KOPT-K1 (cell line): ENCODE results near the gene SYNCRIP.
"Not testable (repeated sequence)": the region's sequence is repeated elsewhere in the genome, so short reads cannot be mapped to it uniquely, and the experiment has no call there.

Experiments
- H3K27ac ChIP-seq: fragments of 200-600 bp; sonication (generic); 2 replicates; pipeline ENCODE4 v1.5.1; 2016; ENCODE audit warnings: antibody characterized with exemption, mild to moderate bottlenecking, low read depth, low read length; ENCODE audit not compliant: poor library complexity, severe bottlenecking
- H3K36me3 ChIP-seq: fragments of 200-600 bp; sonication (generic); 2 replicates; pipeline ENCODE4 v1.5.1; 2017; ENCODE audit warnings: antibody characterized with exemption, mild to moderate bottlenecking, low read length, moderate library complexity; ENCODE audit not compliant: insufficient read depth
- H3K9me3 ChIP-seq: fragments of 200-600 bp; sonication (generic); 2 replicates; pipeline ENCODE4 v1.5.1; 2017; ENCODE audit warnings: antibody characterized with exemption, low read length, mild to moderate bottlenecking; ENCODE audit not compliant: insufficient read depth, poor library complexity, severe bottlenecking

Gene SYNCRIP

GRCh38 chr6:85642774-85643536 lies at the start of gene SYNCRIP:
SYNCRIP (minus strand) TSS chr6:85642886; CDS start chr6:85641439, 1,447 bp downstream.
- H3K9me3 ChIP-seq: no peaks in the 10 kb centered on the region
- peak within 1 kb of the TSS; percentile 97 for H3K27ac ChIP-seq
- H3K36me3 ChIP-seq: peaks cover 38% of the 10 kb centered on the region

DNA sequence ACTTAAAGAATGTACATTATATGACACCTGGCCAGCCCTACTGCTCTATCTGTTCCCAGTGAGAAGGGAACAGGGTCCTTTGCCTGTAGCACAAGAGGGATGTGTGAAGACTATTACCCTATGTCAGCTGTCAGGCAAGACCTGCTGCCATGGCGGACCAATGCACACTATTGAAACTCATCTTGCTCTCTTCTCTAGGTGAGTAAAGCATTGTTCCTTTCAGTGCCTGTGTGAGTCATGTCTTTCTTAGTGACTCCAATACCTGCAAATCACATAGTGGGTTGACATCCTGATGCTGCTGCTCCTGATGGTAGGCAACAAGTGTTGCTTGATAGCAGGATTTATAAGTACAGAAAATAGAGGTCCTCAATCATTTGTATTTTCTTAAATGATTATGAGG lies 48.8 kb upstream of the SYNCRIP start:
- H3K27ac ChIP-seq: no peak overlapping the region
- no peaks in the 10 kb centered on the region for H3K9me3 ChIP-seq
- H3K36me3 ChIP-seq: no peaks in the 10 kb centered on the region

DNA sequence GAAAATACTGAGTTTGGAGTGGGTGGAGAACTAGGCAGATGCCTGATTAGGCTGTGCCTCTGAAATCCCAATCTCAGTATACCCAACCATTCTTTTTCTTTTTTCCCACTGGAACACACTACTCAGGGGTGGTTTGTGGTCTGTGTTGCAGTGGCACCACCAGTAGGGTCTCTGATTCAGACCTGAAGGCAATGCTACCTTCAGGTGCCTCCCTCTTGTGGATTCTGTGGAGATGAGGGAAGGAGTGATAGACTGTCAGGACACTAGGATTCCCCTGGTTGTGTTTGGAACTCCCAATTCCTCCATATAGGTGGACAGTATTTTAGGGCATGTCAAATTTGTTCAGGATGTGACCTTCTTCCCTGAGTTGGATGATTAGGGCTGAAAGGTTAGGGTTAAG lies 47.4 kb upstream of the SYNCRIP start:
- no peaks in the 10 kb centered on the region for H3K9me3 ChIP-seq
- no peak overlapping the region for H3K27ac ChIP-seq
- no peaks in the 10 kb centered on the region for H3K36me3 ChIP-seq

GRCh38 chr6:85685713-85686112 lies 43.0 kb upstream of the SYNCRIP start:
- no peak overlapping the region for H3K27ac ChIP-seq
- no peaks in the 10 kb centered on the region for H3K36me3 ChIP-seq
- no peaks in the 10 kb centered on the region for H3K9me3 ChIP-seq

GRCh38 chr6:85684809-85685171 lies 42.1 kb upstream of the SYNCRIP start:
- H3K9me3 ChIP-seq: no peaks in the 10 kb centered on the region
- no peaks in the 10 kb centered on the region for H3K36me3 ChIP-seq
- H3K27ac ChIP-seq: no peak overlapping the region

- no peaks in the 10 kb centered on the region for H3K9me3 ChIP-seq
- H3K36me3 ChIP-seq: no peaks in the 10 kb centered on the region
- no peak overlapping the region for H3K27ac ChIP-seq
Observed at GRCh38 chr6:85684133-85684808, 41.6 kb upstream of the SYNCRIP start.

DNA sequence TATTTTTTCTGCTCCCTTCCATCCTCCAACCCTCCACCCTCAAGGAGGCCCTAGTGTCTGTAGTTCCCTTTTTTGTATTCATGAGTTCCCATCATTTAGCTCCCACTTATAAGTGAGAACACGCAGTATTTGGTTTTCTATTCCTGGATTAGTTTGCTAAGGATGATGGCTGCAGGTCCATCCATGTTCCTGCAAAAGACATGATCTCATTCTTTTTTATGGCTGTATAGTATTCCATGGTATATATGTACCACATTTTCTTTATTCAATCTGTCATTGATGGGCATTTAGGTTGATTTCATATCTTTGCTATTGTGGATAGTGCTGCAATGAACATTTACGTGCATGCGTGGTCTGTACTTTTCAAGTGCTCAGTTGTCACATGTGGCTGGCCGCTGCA lies 39.2 kb upstream of the SYNCRIP start:
- H3K36me3 ChIP-seq: peaks cover 11% of the 10 kb centered on the region
- not testable (repeated sequence) for H3K27ac ChIP-seq, H3K9me3 ChIP-seq

DNA sequence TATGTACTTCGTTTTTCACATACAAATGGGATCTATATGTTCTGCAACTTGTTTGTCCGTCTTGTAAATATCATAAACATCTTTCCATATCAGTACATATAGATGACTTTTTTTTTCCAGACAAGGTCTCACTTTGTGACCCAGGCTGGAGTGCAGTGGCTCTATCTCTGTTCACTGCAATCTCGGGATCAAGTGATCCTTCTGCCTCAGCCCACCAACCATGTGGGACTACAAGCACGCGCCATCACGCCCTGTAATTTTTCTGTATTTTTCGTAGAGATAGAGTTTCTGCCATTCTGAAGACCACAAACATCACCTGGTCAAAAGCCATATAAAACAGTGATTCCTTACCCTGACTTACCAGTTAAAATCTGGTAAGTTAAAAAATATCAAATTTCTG lies 37.7 kb upstream of the SYNCRIP start:
- Histone ChIP-seq H3K27ac (peak overlapping the region; percentile 96), H3K36me3 (peaks cover 26% of the 10 kb centered on the region), H3K9me3 (no peaks in the 10 kb centered on the region)

GRCh38 chr6:85679445-85680123 lies 36.9 kb upstream of the SYNCRIP start:
- Histone ChIP-seq H3K36me3 (peaks cover 34% of the 10 kb centered on the region), H3K9me3 (no peaks in the 10 kb centered on the region), H3K27ac (peak overlapping the region; percentile 96)

- Histone ChIP-seq H3K9me3 (no peaks in the 10 kb centered on the region), H3K36me3 (peaks cover 41% of the 10 kb centered on the region), H3K27ac (peak overlapping the region; percentile 96)
Observed at GRCh38 chr6:85678602-85679444, 36.1 kb upstream of the SYNCRIP start.

GRCh38 chr6:85678026-85678601 lies 35.4 kb upstream of the SYNCRIP start:
- H3K9me3 ChIP-seq: no peaks in the 10 kb centered on the region
- H3K27ac ChIP-seq: peak overlapping the region; percentile 96
- peaks cover 49% of the 10 kb centered on the region for H3K36me3 ChIP-seq

- Histone ChIP-seq H3K27ac (peak overlapping the region; percentile 96), H3K9me3 (no peaks in the 10 kb centered on the region), H3K36me3 (peaks cover 55% of the 10 kb centered on the region)
Observed at GRCh38 chr6:85677234-85677956, 34.7 kb upstream of the SYNCRIP start.

GRCh38 chr6:85676086-85676729 lies 33.5 kb upstream of the SYNCRIP start:
- no peaks in the 10 kb centered on the region for H3K9me3 ChIP-seq
- H3K36me3 ChIP-seq: peaks cover 60% of the 10 kb centered on the region
- H3K27ac ChIP-seq: peak overlapping the region; percentile 96
